Right kidney (tissue), 1 donor: ENCODE data around the gene SMPDL3A.
A peak's percentile ranks its signal among the peaks of the same experiment; 100 is the strongest.

Experiments used
- DNase-seq: peaks from one replicate; pipeline ENCODE4 v3.0.0-alpha.2; 2016

SMPDL3A gene

DNA sequence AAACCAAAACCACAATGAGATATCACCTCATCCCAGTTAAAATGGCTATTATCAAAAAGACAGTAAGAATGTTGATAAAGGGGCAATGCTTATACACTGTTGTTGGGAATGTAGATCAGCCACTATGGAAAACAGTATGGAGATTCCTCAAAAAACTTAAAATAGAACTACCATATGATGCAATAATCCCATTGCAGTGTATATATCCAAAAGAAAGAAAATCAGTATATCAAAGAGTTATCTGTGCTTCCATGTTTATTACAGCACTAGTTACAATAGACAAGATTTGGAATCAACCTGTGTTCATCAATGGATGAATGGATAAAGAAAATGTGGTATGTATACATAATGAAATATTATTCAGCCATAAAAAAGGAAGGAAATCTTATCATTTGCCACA lies 13.1 kb upstream of the SMPDL3A start:
- DNase-seq = no peak

DNA sequence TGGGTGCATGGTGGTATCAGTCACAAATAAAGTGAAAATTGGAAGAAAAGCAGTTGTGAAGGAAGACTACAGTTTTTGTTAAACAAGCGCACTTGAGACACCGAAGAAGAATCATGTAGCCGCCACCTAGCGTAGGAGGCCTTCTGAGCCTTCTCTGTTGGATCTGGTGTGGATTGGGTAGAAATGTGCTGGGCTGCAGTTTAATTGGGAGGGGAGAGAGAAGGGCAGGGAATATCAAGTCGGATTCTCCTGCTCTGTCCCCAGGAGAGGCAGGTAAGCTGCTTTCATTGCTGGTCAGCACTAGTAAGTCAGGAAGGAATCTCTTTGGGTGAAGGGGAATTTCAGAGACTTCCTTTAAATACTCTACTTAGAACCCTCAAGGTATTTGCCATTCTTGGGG lies 10.8 kb upstream of the SMPDL3A start:
- DNase-seq = no peak

DNA sequence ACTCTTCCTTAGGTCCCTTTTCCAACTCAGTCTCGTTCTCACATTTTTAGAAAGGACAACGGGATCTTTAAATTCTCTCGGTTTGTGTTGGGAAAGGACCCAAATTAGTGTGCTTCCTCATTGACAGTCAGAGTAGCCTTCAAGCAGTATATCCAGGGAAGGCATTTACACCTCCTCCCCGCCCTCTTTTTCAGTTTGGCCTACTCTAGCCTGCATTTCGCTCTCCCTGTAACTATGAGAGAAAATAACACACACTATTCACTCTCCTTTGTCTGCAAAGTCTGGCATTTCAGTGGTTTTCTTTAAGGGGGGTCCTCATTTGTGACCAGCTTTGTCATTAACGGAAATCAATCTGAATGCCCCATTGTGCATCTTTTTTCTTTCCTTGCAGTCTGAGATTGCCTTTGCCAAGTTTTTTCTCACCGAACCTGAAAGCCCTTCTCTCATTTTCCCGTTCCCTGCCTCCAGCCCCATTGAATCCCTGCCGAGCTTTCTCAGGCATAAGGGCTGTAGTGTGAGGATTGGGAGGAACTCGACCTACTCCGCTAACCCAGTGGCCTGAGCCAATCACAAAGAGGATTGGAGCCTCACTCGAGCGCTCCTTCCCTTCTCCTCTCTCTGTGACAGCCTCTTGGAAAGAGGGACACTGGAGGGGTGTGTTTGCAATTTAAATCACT lies 9.9 kb upstream of the SMPDL3A start:
- DNase-seq = no peak

DNA sequence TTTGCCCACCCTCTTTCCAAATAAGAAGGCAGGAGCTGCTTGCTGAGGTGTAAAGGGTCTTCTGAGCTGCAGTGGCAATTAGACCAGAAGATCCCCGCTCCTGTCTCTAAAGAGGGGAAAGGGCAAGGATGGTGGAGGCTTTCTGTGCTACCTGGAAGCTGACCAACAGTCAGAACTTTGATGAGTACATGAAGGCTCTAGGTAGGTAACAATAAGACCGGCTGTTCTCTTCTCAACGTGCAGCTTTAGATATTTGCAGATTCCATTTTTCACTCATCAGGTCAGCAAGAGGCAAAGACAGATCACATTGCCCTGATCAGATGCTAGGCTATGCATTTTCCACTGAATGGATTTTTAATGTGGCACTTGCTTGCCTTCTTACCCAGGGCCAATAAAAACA lies 9.4 kb upstream of the SMPDL3A start, which contains the start of gene FABP7:
TSS of gene FABP7 (plus strand) at position 50 of the 400 bp plus-strand sequence. CDS start at position 129, 79 bp downstream.
- DNase-seq = no peak

DNA sequence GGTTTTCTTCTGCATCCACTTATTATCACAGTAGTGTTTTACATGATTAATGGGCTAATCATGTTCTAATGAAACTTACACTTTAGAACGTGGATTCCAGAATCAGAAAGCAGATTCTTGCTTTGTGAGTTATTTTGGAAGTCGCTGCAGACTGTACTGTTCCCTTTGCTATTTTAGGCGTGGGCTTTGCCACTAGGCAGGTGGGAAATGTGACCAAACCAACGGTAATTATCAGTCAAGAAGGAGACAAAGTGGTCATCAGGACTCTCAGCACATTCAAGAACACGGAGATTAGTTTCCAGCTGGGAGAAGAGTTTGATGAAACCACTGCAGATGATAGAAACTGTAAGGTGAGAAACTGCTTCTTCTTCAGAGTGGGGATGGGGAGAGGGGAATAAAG lies 8.9 kb upstream of the SMPDL3A start:
- DNase-seq = no peak

DNA sequence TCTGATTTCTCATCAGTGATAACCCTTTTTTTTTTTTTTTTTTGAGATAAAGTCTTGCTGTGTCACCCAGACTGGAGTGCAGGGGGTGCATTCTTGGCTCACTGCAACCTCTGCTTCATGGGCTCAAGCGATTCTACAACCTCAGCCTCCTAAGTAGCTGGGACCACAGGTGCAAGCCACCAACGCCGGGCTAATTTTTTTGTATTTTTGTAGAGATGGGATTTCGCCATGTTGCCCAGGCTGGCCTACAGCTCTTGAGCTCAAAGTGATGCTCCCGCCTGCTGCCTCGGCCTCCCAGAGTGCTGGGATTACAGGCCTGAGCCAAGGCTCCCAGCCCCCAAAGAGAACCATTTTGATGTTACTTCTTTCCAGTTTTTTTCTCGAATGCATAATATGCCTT lies 7.3 kb upstream of the SMPDL3A start:
- no peak for DNase-seq

DNA sequence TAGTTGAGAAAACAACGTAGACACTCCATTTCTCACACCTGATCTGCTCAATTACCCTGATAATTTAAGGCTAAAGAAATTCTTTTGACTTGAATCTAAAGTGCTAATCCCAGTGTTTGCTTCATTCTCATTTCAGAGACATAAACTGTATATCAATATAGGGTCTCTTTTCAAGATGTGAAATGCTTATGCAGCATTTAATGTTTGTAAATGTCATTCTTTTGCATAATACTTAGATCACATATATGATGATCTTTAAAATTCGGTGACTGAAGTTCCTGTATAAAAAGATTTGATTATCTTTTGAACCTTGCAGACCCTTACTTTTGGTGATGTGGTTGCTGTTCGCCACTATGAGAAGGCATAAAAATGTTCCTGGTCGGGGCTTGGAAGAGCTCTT lies 5.7 kb upstream of the SMPDL3A start:
- DNase-seq = no peak

DNA sequence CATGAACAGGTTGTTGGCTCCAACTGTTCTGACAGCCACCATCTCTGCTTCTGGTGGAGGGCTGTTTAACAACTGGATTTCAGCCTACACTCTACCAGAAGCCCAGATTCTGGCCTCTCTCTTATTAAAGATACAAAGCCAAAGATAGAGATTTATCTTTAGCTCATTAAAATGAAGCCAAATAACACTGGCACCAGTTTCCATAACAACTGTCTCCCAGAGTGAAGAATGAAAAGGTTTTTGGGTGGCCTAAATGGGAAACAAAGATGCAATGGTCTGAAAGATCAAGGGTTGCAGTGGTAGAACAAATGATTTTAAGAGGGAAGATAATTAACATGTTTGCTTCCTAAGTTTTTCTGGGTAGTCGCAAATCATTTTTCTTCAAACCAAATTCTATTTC lies 3.2 kb upstream of the SMPDL3A start:
- DNase-seq = no peak

DNA sequence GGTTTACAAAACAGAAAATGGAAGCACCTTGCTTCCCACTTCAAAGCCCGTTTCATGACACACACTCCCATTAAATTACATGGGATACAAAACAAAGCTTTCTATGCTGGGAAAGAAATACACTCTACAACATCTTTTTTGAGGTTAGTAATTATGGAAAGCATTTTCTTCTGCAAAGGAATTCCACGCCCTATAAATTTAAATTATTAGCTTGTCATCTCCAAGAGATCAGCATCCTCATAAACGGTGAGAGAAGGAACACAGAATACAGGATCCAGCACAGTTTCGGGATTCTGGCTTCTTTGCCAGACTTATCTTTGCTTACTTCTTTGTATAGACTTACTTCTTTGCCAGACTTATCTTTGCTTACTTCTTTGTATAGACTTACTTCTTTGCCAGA lies 1.3 kb upstream of the SMPDL3A start:
- no peak for DNase-seq

DNA sequence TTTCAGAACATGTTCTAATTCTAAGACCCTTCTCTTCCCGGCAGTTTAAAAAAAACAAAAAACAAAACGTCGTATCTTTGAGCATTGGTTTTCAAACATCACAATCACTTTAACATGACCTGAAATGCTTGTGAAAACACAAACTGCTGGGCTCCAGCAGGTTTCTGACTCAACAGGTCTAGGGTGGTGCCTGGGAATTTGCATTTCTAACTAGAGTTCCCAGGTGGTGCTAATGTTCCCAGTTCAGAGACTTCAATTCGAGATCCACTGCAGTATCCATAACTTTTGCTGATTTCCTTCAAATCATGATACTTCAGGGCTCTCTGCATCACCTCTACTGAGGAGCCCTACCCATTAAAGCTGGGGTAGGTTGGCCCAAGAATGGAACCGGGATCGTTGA lies 850 bp upstream of the SMPDL3A start:
- DNase-seq = no peak

DNA sequence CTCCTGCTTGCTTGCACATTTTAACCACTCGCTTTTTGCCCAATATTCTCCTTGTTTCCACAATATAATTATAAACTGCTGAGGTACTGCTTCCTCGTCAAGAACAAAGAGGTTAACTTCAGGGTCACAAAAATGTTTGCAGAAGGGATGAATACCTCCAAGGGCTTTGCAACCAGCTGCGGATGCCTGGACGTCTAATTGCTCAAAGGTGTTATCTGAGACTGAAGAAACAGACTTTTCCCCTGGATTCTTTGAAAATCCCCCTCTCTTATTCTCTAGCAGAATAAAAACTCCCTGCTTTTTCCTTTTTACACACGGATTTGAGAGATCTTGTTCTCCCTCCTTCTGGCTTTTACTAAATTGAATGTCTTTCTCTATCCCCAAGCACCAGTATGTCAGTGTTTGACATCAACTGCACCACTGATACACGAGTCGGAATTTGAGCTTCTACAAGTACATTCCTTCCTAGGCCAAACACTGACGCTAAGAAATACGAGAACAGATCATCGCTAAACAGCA lies 336 bp upstream of the SMPDL3A start:
- DNase-seq = no peak

DNA sequence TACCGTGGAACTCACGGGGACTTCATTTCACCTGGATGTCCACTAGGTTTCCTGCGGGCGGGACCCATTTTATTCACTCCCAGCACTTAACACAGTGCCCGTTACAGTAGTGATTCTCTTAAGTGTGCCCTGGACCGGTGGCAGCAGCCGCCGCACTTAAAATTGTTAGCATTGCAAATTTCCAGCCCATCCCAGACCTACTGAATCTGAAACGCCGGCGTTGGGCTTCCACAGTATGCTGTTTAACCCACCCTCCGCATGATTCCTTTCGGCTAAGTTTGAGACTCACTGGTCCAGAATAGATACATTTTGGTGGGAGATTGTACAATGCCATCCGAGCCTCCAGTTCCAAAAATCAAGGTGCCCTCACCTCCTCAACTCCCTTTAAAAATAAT lies 967 bp downstream of the SMPDL3A start:
- no peak for DNase-seq

DNA sequence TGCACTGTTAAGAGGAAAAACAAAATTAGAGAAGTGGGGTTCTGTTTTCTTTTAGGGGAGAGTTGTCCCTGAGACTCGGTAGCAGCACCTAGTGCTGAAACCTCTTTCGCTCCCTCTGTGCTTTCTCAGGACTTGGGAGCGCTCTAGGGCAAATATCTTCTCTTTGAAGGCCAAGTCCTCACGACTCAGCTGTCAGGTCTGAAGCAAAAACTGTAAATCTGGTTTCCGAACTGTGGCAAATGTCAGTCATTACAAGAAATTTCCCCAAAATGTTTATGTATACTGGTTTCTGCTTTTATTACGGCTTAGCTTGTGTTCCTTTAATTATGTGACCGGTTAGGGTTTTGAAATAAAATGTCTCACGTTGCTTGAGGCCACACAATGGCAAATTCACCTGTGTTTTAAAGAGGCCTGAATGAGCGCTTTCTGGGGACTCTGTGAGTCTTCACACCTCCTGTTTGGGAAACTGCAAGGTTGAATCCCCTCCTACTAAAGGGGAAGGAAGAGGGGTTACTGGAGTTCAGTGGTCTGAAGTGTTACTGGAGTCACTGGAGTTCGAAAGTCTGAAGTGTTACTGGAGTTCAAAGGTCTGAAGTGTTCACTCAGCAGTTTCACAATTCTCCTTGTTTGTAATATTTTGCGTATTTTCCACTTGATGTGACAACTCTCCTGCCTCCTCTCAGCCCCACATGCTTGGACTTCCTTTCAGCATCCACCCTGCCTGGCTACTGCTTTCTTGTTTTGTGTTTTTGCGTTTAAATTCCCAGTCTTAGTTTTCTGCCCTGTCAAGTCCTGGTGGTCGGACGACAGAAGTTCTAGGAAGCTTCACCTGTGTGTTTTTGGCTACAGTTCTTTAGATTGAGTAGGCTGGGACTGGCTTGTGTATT lies 1.6 kb downstream of the SMPDL3A start:
- peak; percentile 53 for DNase-seq

DNA sequence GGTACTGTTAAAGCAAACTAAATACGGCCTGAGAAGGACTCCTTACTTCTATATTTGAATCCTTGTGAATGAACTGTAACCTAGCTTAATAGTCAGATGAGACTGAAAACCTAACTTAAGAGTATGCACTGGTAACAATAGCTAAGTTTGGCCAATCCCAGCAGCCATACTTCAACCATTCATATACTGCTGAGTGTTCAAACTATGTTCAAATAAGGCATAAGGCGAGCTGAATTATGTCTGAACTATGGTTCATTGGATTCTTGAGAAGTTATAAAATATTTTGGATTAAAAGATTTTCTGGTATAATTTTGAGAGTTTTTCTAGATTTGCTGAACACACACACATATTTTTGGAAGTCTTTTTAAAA lies 2.2 kb downstream of the SMPDL3A start:
- no peak for DNase-seq

DNA sequence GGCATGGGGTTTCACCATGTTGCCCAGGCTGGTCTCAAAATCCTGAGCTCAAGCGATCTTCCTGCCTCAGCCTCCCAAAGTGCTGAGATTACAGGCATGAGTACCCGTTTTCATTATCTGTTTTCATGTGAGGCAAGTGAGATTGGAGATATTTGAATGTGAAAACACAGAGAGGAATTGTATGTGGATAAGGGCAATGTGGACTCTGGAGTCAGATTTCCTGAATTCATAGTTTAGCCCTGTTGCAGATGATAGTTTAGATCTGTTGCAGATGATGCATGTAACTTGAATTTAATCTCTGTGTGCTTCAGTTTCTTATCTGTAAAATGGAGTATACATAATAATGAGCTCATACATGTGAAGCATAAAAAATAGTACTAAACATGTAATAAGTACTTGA lies 3.7 kb downstream of the SMPDL3A start:
- no peak for DNase-seq

DNA sequence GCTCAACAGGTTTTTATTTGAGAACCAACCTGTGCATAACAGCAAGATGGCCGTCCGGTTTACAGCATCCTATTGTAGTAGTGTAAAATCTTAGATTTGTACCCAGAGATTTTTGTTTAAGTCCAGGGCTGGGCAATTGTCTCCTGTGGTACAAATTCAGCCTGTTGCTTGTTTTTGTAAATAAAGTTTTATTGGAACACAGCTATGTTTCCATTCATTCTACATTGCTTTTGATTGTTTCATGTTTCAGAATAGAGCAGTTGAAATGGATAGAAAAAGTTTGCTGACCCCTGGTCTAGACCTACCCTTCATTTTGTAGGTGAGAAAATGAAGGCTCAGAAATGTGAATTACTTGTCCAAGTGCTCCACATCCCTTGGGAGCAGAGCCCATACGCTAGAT lies 8.5 kb downstream of the SMPDL3A start:
- DNase-seq = no peak

DNA sequence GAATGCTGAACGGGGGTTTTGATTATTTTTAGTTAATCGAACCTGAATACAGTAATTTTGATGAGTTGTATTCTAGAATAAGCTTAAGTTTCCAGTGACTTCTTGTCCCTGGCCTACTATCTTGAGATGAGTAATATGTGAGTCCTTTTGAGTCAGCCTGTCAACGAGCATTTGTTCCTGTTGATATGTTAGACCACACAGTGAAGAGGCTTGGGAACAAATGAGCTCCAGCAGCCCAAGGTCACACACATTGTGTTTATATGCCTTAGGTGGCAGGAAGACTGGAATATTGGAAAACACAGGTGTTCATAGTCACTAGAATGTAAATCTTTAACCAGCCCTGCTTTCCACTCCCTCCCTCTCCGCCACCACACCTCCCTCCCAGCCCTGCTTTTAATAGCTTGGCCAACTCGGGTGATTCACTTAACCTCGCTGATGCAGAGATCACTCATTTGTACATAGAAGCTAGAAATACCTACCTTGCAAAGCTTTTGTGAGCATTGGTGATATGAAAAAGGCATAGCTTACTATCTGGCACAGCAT lies 9.1 kb downstream of the SMPDL3A start:
- DNase-seq = no peak

DNA sequence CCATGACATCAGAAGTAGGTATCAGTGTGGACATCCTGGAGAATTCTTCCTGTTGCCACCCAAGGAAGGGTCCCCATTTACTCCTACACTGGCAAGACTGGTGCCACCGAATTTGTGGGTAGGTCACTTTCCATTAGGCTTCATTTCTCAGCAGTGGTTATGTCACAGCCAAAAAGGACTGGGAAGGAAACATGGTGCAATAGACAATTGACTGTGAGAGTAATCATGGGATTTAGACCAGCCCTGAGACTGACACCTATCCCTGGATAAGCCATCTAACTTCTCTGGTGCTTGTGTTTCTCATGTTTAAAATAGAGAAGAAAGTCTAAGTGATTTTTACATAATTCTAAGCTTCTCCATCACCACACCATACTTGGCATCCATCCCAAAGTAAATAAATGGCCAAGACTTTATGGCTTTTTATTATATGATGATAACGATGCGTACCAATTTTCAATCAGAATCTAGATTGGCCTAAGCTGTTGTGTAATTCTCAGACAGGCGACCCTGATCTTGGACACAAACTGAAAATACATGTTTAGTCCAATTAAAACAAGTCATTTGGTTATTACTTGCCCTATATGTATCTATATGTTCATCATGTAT lies 10.2 kb downstream of the SMPDL3A start:
- DNase-seq = no peak

DNA sequence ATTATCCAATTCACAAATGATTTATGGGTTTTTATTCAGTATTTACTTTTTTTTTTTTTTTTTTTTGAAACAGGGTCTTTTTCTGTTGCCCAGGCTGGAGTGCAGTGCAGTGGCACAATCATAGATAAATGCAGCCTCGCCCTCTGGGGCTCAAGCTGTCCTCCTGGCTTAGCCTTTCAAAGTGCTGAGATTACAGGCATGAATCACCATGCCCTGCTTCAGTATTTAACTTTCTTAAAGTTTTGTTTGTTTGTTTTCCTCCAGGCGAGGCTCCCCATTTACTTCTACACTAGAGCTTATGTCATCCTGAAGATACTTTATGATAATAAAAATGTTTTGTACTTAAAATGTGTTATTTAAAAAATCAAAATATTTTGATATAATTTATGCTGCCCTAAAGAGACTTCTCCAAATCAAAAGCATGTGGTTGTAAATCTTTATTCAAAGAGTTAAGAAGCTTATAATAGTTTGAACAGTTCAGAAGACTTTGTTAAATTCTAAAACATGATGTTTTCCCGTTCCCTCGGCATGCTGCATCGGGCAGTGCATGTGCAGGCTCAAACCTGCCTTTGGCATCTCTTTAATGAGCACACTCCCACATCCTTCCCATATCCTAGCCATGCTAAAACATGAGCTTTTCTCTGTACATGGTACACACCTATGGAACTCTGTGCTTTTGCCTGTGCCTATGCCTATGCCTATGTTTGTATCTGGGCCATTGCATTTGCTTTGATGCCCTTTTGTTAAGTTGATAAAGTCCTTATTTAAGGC lies 11.0 kb downstream of the SMPDL3A start:
- no peak for DNase-seq

DNA sequence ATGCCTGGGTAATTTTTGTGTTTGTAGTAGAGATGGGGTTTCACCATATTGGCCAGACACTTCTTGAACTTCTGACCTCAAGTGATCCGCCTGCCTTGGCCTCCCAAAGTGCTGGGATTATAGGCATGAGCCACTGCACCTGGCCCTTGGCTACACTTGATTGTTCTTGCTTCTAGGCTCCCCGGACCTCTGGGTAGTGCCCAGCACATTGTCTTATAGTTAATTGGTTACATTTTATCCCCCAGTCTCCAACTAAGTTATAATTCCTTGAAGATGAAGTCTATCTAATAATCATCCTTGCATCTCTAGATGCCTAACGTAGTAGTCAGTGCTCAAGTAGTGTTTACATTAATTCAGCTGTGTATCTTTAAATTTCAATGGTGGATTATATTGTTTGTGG lies 11.8 kb downstream of the SMPDL3A start:
- no peak for DNase-seq

DNA sequence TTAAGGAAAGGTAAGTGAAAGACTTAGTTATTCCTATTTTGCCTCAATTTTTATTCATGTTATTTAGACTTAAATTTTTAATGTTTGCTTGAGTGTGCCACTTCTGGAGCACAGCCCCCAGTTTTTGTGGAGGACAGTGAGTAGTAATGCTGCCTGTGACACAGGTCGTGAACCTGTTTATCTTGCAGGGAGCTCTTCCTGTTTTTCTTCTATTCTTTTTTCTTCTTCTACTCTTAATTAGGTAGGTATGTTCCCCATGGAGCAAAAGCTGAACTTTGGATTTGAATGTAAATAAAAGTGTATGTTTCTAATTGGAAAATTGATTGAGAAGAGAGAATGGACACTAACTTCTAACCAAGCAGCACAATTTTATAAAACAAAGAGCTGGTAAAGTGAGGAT lies 12.3 kb downstream of the SMPDL3A start:
- no peak for DNase-seq

DNA sequence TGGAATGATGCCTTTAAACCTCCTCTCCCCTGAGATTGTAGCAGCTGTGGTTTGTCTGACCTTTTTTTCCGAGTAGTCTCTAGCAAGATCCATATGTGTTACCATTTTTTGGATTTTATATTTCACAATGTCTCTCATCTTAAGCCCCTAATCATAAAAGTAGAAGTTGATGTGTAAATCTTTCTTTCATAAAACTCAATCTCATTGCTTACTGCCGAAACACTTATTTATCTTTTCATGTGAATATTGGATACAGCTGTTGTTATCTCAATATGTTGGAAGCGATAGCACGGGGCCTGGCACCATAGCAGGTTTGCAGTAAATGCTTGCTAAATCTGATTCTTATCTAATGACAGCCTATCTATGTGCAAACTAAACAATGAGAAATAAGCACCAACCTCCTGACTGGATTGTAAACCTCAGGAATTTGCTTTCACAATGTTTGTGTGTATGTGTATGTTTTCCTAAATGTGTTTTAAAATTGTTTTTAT lies 14.2 kb downstream of the SMPDL3A start:
- no peak for DNase-seq
